ENCODE results near the gene ADGRE2. TPM values are rescaled to one million over a fixed set of nuclear protein-coding genes. Genes with fewer than 3 reads are reported as not detected.
"Not testable (repeated sequence)": the region's sequence is repeated elsewhere in the genome, so short reads cannot be mapped to it uniquely, and the experiment has no call there.

The ADGRE2 gene
- total RNA-seq: 0.91 and 0.93 TPM in 2 replicates

DNA sequence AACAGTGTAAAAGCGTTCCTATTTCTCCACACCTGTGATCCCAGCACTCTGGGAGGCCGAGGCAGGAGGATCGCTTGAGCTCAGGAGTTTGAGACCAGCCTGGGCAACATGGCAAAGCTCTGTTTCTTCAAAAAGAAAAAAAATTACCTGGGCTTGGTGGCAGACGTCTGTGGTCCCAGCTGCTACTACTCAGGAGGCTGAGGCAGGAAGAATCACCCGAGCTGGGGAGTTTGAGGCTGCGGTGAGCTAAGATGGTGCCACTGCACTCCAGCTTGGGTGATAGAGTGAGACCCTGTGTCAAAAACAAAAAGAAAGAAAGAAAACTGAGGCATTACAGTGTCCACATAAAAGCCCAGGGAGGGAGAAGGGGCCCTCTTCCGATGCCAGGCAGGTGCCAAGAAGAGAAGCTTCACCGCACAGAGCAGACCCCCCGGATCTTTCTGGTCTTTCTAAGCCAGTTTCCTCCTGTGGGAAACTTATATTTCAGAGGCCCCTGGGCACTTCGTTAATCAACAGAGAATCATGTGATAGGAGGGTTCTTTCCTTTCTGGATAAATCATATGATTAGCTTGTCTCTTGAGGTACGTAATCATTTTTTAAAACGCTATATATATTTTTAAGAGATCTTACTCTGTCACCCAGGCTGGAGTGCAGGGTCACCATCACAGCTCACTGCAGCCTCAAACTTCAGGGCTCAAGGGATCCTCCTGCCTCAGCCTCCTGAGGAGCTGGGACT lies at the start of gene ADGRE2:
TSS of gene ADGRE2 (minus strand) at position 451 of the 736 bp plus-strand sequence. CDS start 1,804 bp downstream, outside the sequence.
- H3K4me3 Mint-ChIP-seq: peak within 1 kb of the TSS; percentile 19

DNA sequence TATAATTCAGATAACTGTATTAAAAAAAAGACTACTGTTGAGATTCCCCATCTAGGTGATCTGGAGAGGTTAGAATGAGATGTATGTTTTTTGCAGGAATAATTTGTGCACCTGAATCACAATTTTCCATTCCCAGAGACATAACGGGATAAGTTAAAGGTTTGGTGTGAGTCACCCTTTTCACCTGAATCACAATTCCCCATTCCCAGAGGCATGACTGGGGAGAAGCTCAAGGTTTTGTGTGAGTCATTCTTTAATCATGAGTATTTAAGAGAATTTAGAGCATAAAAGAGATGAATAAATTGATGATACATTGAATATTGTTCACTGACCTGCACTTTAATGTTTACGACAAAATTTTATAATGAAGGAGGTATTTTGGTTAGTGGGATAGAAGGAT lies 47.6 kb upstream of the ADGRE2 start:
- ChIA-PET CTCF (no interaction called here), POLR2A (no interaction called here)
- peaks cover 24% of the 10 kb centered on the region for H3K27me3 Mint-ChIP-seq
- no peaks in the 10 kb centered on the region for H3K36me3 Mint-ChIP-seq (ENCODE audit: low read depth)
- H3K9me3 Mint-ChIP-seq: no peaks in the 10 kb centered on the region
- TF ChIP-seq CTCF (IDR thresholded peaks at IDR 0.05): no peak
- no peak overlapping the region for H3K4me3 Mint-ChIP-seq
- peaks cover 8% of the 10 kb centered on the region for H3K4me1 Mint-ChIP-seq
- H3K27ac Mint-ChIP-seq: no peak overlapping the region
- no peak for ATAC-seq (ENCODE audit: low read depth)
- DNase-seq: no peak
- intact Hi-C loops (cut with micrococcal nuclease): no loop called here

More for the DNA sequence above, at the start of gene ADGRE2:
- H3K27ac Mint-ChIP-seq; CTCF ChIA-PET; H3K9me3 Mint-ChIP-seq; DNase-seq; ATAC-seq (ENCODE audit: low read depth); H3K36me3 Mint-ChIP-seq (ENCODE audit: low read depth); intact Hi-C loops (cut with micrococcal nuclease): not testable (repeated sequence)
- H3K27me3 Mint-ChIP-seq: peaks cover 12% of the 10 kb centered on the region
- H3K4me1 Mint-ChIP-seq: peaks cover 27% of the 10 kb centered on the region
- POLR2A ChIA-PET: interaction anchor here (0.7 kb wide), 2 partner anchors 88 to 92 kb away, joined by 3 to 4 read pairs; no protein-coding TSS in a partner anchor

DNA sequence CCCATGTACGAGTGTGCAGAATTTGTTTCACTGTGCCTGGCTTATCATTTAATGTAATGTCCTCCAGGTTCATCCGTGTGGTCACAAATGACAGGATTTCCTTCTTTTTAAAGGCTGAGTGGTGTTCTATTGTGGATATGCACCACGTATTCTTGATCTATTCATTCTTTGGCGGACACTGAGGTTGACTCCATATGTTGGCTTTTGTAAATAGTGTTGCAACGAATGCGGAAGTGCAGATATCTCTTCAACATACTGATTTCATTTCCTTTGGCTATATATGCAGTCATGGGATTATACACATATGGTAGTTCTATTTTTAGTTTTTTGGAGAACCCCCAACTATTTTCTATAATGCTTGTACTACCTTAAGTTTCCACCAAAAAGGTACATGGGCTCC lies 43.6 kb upstream of the ADGRE2 start:
- ChIA-PET POLR2A (no interaction called here), CTCF (no interaction called here)
- Mint-ChIP-seq H3K27ac (no peak overlapping the region), H3K4me3 (no peak overlapping the region), H3K27me3 (peaks cover 22% of the 10 kb centered on the region), H3K4me1 (peaks cover 2% of the 10 kb centered on the region), H3K9me3 (no peaks in the 10 kb centered on the region), H3K36me3 (ENCODE audit: low read depth) (no peaks in the 10 kb centered on the region)
- no peak for TF ChIP-seq CTCF (IDR thresholded peaks at IDR 0.05)
- DNase-seq (no peak), ATAC-seq (ENCODE audit: low read depth) (no peak)
- intact Hi-C loops (cut with micrococcal nuclease): no loop called here

- DNase-seq: no peak
- intact Hi-C loops (cut with micrococcal nuclease): no loop called here
- TF ChIP-seq CTCF (IDR thresholded peaks at IDR 0.05): no peak
- ChIA-PET POLR2A (no interaction called here), CTCF (no interaction called here)
- H3K9me3 Mint-ChIP-seq: no peaks in the 10 kb centered on the region
- H3K27ac Mint-ChIP-seq: no peak overlapping the region
- H3K4me1 Mint-ChIP-seq: peaks cover 2% of the 10 kb centered on the region
- ATAC-seq (ENCODE audit: low read depth): no peak
- no peaks in the 10 kb centered on the region for H3K36me3 Mint-ChIP-seq (ENCODE audit: low read depth)
- peaks cover 4% of the 10 kb centered on the region for H3K27me3 Mint-ChIP-seq
- H3K4me3 Mint-ChIP-seq: no peak overlapping the region
Observed at GRCh38 chr19:14818588-14818987, 40.2 kb upstream of the ADGRE2 start.

DNA sequence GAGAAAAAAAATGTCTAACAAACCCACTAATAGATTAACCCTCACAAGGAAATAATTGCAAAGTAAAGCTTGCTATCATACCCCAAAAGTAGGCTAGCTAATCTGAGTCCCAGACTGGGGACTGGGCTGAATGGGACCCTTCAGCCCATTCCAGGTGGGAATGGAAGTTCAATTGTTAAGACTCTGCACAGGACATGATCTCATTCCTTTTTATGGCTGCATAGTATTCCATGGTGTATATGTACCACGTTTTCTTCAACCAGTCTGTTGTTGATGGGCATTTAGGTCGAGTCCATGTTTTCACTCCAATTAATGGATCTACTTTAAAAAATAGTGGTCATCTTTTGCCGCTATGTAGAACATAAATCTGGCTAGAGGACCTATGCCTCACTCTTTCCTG lies 38.7 kb upstream of the ADGRE2 start:
- Mint-ChIP-seq H3K4me3 (no peak overlapping the region), H3K27me3 (peaks cover 2% of the 10 kb centered on the region), H3K4me1 (peaks cover 2% of the 10 kb centered on the region), H3K27ac (no peak overlapping the region), H3K9me3 (no peaks in the 10 kb centered on the region), H3K36me3 (ENCODE audit: low read depth) (no peaks in the 10 kb centered on the region)
- CTCF ChIA-PET: no interaction called here
- ATAC-seq (ENCODE audit: low read depth): no peak
- intact Hi-C loops (cut with micrococcal nuclease): no loop called here
- POLR2A ChIA-PET: no interaction called here
- no peak for TF ChIP-seq CTCF (IDR thresholded peaks at IDR 0.05)
- no peak for DNase-seq

Measured in activated B cell treated with CpG ODN at 0.5 μM for 24 hours (primary cell).